WI38 (cell line): ENCODE measurements around the gene DNMT3L.

ENCODE experiments used
- H3K4me3 ChIP-seq: 2 replicates; pipeline ENCODE4 v1.5.1; 2011; ENCODE audit warnings: low read depth, mild to moderate bottlenecking, control low read depth, low read length
- CTCF ChIP-seq: IDR thresholded peaks from 2 replicates; pipeline ENCODE4 v1.5.1; 2012; ENCODE audit warnings: low read depth, mild to moderate bottlenecking, control low read depth, low read length

The DNMT3L gene

GRCh38 chr21:44282370-44282769 lies 20.7 kb upstream of the DNMT3L start:
- TF ChIP-seq CTCF: no peak
- H3K4me3 ChIP-seq: no peak overlapping the region

GRCh38 chr21:44281801-44282200 lies 20.1 kb upstream of the DNMT3L start:
- H3K4me3 ChIP-seq: no peak overlapping the region
- TF ChIP-seq CTCF: no peak

- no peak for TF ChIP-seq CTCF
- H3K4me3 ChIP-seq: no peak overlapping the region
Measured at GRCh38 chr21:44279354-44280260, 17.9 kb upstream of the DNMT3L start.

- no peak for TF ChIP-seq CTCF
- no peak overlapping the region for H3K4me3 ChIP-seq
Measured at GRCh38 chr21:44275041-44275440, 13.3 kb upstream of the DNMT3L start.

GRCh38 chr21:44273046-44273445 lies 11.3 kb upstream of the DNMT3L start:
- no peak overlapping the region for H3K4me3 ChIP-seq
- no peak for TF ChIP-seq CTCF

GRCh38 chr21:44272284-44272858 lies 10.7 kb upstream of the DNMT3L start:
- TF ChIP-seq CTCF: no peak
- H3K4me3 ChIP-seq: no peak overlapping the region
